ENCODE results near the gene MIDN. TPM values are rescaled to one million over a fixed set of nuclear protein-coding genes. Genes with fewer than 3 reads are reported as not detected.
A peak's percentile ranks its signal among the peaks of the same experiment; 100 is the strongest.

The MIDN gene
- total RNA-seq, 2 donors from 2014 or later, result 80.1 to 124 TPM

- Histone ChIP-seq H3K9me3 (no peaks in the 10 kb centered on the region), H3K4me3 (no peak overlapping the region), H3K27ac (no peak overlapping the region), H3K4me1 (ENCODE audit: control insufficient read depth in 1 of 2, low read depth in 2 of 2) (peaks cover 15 to 34% of the 10 kb centered on the region in 2 donors), H3K36me3 (no peaks in the 10 kb centered on the region), H3K27me3 (replicated peaks; ENCODE audit: insufficient read depth) (no peaks in the 10 kb centered on the region)
- DNase-seq (ENCODE audit: low spot score) (no peak), ATAC-seq (ENCODE audit: insufficient number of reproducible peaks, low FRiP score, low read depth) (no peak)
- TF ChIP-seq CTCF (IDR thresholded peaks at IDR 0.05), result no peak
Observed at GRCh38 chr19:1234955-1235380, 13.4 kb upstream of the MIDN start.

- peaks cover 22 to 42% of the 10 kb centered on the region in 2 donors for H3K4me1 ChIP-seq (ENCODE audit: control insufficient read depth in 1 of 2, low read depth in 2 of 2)
- no peak overlapping the region for H3K27ac ChIP-seq
- no peaks in the 10 kb centered on the region for H3K9me3 ChIP-seq
- no peaks in the 10 kb centered on the region for H3K36me3 ChIP-seq
- TF ChIP-seq CTCF (IDR thresholded peaks at IDR 0.05), result no peak
- no peak overlapping the region for H3K4me3 ChIP-seq
- DNase-seq (ENCODE audit: low spot score), result no peak
- no peaks in the 10 kb centered on the region for H3K27me3 ChIP-seq (replicated peaks; ENCODE audit: insufficient read depth)
- no peak for ATAC-seq (ENCODE audit: insufficient number of reproducible peaks, low FRiP score, low read depth)
Observed at GRCh38 chr19:1235625-1236538, 12.5 kb upstream of the MIDN start.

GRCh38 chr19:1236576-1236975 is 11.8 kb upstream of the MIDN start:
- Histone ChIP-seq H3K9me3 (no peaks in the 10 kb centered on the region), H3K27ac (no peak overlapping the region), H3K4me3 (peak overlapping the region; percentile 79), H3K36me3 (no peaks in the 10 kb centered on the region), H3K4me1 (ENCODE audit: control insufficient read depth in 1 of 2, low read depth in 2 of 2) (peaks cover 26 to 47% of the 10 kb centered on the region in 2 donors), H3K27me3 (replicated peaks; ENCODE audit: insufficient read depth) (no peaks in the 10 kb centered on the region)
- DNase-seq (ENCODE audit: low spot score), result no peak
- ATAC-seq (ENCODE audit: insufficient number of reproducible peaks, low FRiP score, low read depth), result no peak
- TF ChIP-seq CTCF (IDR thresholded peaks at IDR 0.05), result no peak

- TF ChIP-seq CTCF (IDR thresholded peaks at IDR 0.05), result no peak
- H3K36me3 ChIP-seq, result no peaks in the 10 kb centered on the region
- H3K9me3 ChIP-seq, result no peaks in the 10 kb centered on the region
- ATAC-seq (ENCODE audit: insufficient number of reproducible peaks, low FRiP score, low read depth), result no peak
- H3K4me3 ChIP-seq, result peak overlapping the region; percentile 79
- peaks cover 28 to 50% of the 10 kb centered on the region in 2 donors for H3K4me1 ChIP-seq (ENCODE audit: control insufficient read depth in 1 of 2, low read depth in 2 of 2)
- no peak overlapping the region for H3K27ac ChIP-seq
- DNase-seq (ENCODE audit: low spot score), result no peak
- no peaks in the 10 kb centered on the region for H3K27me3 ChIP-seq (replicated peaks; ENCODE audit: insufficient read depth)
Observed at GRCh38 chr19:1237027-1237659, 11.2 kb upstream of the MIDN start.

GRCh38 chr19:1237754-1238368 is 10.5 kb upstream of the MIDN start, which contains the start of gene CBARP:
CBARP (minus strand) TSS chr19:1238005; CDS start chr19:1236100, 1,905 bp downstream.
- Histone ChIP-seq H3K9me3 (no peaks in the 10 kb centered on the region), H3K4me1 (ENCODE audit: control insufficient read depth in 1 of 2, low read depth in 2 of 2) (peaks cover 31 to 50% of the 10 kb centered on the region in 2 donors), H3K27me3 (replicated peaks; ENCODE audit: insufficient read depth) (no peaks in the 10 kb centered on the region), H3K4me3 (peak within 1 kb of the TSS; percentile 79), H3K36me3 (no peaks in the 10 kb centered on the region), H3K27ac (peak within 1 kb of the TSS; percentile 41 to 78)
- DNase-seq (ENCODE audit: low spot score) (no peak), ATAC-seq (ENCODE audit: insufficient number of reproducible peaks, low FRiP score, low read depth) (no peak)
- no peak for TF ChIP-seq CTCF (IDR thresholded peaks at IDR 0.05)

Data from thoracic aorta (tissue), 2 donors.